Fibroblast of gingiva (primary cell): ENCODE results near the gene DIP2A.
"Not testable (repeated sequence)": the region's sequence is repeated elsewhere in the genome, so short reads cannot be mapped to it uniquely, and the experiment has no call there.

Experiments used
- DNase-seq: peaks from one replicate; pipeline ENCODE4 v3.0.0-alpha.2; 2011; ENCODE audit warnings: low read depth

Gene DIP2A

DNA sequence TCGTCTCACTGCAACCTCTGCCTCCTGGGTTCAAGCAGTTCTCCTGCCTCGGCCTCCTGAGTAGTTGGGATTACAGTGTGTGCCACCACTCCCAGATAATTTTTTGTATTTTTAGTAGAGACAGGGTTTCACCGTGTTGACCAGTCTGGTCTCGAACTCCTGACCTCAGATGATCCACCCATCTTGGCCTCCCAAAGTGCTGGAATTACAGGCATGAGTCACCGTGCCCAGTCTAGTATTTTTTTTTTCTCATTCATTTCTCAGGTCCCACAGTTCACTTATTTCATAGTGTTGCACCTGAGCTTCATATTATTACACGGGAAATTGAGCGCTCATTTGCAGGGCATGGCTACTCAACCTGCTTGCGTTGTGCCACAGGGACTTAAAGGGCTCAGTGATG lies 68.7 kb downstream of the DIP2A start:
- not testable (repeated sequence) for DNase-seq

DNA sequence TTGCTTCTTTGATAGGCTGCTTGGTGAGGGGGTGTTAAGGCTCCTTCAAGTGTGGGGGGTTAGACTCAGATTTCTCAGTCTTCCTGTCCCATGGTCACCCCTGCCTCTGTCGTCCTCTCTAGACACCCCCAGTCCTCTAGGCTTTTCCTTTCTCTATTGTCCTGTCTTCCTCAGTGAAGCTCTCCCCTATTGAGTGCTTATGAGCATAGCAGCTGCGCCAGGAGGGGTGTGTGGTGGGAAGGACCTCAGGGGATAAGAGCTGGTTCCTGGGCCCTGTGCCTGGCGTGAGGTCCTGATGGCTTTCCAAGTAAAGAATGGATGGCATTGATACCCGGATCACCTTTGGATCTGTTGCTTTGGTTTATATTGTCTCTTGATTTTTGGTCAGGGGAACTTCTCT lies 69.1 kb downstream of the DIP2A start:
- no peak for DNase-seq

DNA sequence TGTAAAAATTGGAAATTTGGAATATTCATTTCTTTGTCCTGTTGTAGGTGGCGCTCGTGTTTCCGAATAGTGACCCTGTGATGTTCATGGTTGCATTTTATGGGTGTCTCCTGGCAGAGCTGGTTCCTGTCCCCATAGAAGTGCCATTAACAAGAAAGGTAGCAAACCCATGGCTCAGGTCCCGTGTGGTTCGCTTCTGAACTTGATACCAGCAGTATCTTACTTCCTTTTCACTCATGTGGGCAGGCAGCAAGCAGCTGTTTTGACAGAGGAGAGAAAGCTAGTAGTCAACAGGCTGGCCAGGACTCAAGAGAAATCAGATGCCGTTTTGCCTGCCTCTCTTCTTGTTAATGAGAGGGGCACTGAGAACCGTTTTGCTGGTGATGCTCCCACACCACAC lies 73.4 kb downstream of the DIP2A start:
- DNase-seq, result no peak

DNA sequence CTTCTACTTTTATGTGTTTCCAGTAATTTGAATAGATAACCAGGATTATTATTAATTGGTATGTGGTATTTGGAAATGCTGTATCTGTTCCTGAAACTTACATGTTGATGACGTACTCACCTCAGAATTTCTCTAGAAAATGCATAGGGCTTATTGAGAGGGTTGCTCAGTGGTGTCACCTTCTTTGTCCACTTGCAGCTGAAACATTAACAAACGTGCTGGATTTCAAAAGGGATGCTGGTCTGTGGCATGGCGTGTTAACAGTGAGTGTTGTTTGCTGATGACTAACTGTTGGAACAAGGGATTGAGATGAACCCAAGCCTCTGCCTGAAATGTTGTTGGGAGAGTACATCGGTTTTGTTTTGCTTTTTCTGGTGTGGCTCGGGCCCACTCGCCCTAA lies 78.3 kb downstream of the DIP2A start:
- DNase-seq, result no peak

DNA sequence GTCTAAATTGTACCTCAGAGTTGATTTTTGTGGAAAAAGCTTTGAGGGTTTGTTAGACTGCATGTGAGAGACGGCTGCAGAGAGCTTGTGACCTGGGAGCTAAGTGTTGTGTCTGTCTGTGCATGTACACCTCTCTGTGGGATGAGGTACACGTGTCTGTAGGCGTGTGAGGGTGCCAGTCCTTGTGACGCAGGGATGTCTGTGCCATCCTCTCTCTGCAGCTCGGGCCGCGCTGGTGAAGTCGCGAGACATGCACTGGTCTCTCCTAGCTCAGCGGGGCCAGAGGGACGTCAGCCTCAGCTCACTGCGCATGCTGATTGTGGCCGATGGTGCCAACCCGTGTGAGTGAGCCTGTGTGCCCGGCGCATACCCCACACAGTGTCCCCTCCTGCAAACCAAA lies 79.6 kb downstream of the DIP2A start:
- no peak for DNase-seq

DNA sequence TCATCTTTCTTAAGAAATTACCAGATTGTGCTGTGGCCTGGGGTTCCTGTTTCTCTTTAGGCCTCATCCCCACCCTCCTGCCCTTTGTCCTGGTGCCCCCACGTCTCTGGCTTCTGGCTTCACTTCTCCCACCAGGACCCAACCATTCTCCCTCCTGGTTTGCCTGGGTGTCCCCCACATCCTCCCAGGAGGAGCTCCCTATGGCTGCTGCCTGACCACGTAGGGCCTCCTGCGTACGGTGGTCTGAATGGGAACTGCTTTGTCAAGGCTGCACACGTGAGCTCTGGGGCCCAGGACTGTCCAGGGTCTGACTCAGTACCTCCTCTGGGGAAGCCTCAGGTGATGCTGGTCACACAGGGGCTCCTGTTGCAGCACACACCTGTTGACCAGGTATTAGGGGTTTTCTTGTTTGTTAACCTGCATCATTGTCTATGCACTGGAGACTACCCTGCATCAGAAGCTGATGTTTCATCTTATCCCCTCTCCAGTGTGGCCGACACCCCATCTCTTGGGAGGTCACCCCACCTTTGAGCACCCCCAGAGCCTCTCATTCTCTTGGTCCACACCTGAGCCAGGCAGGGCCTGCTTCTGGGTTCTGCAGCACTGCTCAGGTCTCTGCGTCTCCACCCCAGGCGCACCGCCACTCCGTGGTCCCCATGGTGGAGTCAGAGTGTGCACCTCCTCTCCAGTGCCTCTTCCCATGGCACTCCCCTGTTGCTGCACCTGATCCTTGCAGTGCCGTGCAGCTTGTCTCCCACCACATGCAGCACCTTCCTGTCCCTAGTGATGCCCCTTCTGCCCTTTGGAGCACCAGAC lies 80.4 kb downstream of the DIP2A start:
- DNase-seq, result no peak

DNA sequence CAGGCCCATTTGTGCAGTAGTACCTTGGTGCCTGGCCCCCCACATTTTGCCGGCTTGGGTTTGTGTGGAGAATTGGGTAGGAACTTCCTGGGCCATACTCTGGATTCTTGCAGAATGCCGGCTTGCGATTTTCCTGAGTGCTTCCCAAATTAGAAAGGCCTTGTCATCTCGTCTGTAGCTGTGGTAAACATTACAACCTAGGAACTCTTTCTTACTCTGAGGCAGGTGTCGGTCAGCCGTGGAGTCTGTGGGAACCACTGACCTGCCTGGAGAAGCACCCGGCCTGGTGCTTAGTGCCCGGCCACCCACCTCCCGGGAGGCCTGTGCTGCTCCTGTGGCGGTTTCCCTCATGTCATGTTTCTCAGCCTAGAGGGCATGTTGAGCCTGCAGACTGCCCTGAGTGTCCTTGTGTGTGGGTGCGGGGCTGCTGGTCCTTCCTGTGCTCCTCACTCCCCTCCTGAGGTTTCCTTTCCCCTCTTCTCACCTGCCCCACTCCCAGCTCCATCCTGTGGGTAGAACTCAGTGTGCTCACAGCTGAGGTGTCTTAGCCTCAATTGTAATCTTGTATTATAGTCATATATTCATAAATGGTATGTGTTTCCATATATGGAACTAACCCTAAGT lies 81.5 kb downstream of the DIP2A start:
- no peak for DNase-seq

DNA sequence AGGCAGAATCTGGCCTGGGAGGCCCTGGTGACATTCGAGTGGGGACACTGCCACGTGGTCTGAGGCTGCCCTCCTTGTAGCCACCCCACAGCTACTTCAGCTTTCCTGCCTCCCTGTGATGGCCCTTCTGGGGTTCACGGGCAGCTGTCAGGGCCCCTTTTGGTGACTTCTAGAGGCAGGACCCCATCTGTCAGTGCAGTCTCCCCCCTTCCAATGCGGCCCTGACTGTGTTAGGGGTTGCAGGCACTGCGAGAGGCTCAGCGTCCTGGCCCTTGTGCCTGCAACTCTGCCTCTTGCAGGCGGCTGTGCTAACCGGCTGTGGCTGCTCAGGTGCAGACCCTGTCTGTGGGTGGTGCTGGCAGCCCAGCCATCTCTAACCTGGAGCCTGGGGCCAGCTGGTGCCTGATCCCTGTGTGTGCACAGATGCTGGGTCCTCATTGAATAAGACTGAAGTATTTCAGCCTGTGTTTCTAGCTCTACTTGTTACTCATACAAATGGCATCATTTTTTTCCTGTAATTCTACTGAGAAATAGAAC lies 84.0 kb downstream of the DIP2A start:
- DNase-seq, result no peak

DNA sequence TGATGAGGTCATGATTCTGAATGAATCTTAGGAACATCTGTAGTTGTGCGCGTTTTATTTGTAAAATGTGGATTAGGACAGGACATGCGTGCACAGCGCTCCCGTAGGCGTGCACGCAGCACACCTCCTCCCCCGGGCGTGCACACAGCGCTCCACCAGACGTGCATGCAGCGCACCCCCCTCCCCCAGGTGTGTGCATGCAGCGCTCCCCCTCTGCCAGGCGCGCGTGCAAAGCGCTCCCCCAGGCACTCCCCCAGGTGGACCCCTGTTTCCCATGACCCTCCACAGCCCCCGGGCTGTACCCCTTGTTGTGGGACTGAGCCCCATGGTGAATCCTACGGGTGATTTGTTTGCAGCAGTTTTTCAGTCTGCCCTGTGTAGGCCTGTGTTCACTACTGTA lies 84.6 kb downstream of the DIP2A start:
- no peak for DNase-seq

DNA sequence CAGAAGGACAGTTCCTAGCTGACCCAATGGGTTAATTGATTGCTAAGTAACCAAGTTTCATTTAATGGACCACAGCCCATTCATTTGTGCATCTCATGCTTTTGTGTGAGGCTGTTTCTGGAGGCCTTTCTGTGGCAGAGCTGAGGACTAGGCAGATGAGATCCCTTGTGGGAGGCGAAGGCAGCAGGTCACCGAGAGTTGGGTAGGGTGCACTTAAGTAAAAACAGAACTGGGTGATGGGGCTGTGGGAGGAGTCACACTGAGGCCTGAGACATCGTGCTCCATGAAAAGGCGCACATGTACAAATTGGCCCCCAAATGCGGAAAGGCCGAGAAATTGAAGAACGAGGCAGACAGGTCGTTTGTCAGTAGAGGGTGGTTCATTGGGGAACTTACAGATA lies 85.3 kb downstream of the DIP2A start:
- DNase-seq, result no peak

DNA sequence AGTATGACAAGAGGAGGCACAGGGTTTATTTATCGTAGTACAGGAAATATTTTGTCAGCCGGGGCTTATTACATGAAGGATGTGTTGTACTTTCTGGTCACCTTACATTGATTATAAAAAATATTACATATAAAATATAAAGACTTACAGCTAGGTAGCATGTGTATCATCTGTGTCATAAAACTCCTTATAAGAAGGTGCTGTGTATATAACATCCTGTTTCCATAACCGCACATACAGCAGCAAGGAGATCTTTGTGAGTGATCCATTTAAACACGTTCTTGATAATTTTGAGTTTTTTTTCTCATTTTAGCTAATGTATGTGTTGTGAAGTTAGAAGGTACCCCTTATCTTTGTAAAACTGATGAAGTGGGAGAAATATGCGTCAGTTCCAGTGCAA lies 86.1 kb downstream of the DIP2A start:
- DNase-seq, result no peak

DNA sequence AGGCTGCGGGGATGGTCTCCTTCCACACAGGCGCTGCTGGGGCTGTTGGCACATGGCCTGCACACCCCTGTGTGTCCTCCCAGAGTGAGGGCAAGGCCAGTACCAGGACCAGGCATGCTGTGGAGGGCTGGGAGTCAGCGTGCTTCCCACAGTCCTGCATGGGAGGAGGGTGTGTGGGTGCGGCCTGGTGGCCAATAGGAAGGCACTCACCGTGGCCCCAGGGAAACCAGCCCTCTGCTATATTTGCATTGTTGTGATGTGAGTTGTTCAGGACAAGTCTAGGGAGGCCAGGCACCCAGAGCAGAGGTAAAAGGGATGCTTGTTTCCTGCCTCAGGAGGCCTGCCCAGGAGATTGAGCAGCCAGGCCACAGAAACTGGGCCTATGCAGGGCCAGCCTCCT lies 86.7 kb downstream of the DIP2A start:
- DNase-seq, result no peak

DNA sequence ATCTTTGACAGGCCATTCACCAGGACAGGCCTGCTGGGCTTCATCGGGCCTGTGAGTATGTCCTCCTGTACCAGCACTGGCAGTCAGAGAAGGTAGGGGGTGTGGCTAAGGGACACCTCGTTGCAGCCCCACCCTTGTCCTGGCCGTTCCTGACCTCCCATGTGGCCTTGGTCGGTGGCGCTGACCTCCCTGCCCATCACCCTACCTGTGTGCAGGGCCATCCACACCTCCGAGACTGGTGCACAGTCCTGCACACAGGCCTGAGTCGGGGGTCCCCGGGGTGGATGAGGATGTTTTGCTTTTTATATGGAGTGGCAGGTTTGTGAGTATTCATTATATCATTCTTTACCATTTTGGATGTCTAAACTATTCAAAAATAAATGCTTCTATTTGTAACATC lies 87.2 kb downstream of the DIP2A start:
- DNase-seq, result no peak

DNA sequence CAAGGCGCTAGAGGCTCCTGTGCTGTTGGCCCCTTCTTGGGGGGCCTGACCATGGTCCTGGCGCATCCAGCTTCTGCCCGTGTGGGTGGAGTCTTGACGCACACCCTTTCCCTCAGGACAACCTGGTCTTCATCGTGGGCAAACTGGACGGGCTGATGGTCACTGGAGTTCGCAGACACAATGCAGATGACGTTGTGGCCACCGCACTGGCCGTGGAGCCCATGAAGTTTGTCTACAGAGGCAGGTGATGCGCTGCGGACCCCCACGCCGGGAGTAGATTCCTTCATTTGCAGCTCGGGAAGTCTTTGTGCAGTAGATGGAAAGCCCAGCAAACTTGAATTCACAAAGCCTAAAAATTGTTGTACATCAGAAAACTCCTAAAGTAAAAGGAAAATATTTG lies 88.1 kb downstream of the DIP2A start:
- no peak for DNase-seq

DNA sequence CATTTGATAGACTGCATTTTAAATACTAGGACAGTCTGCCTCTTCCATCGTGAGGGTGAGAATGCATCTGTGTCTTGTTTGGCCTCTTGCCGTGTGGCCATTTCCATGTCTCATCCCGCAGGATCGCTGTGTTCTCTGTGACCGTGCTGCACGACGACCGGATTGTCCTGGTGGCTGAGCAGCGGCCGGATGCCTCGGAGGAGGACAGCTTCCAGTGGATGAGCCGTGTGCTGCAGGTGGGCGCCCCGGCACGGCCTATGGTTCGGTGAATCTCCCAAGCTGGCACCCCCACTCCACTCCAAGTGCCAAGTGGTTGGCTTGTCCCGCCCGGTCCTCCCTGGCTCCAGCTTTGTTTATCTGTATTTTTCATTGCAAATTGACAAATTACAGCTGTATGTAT lies 91.0 kb downstream of the DIP2A start:
- DNase-seq, result no peak

DNA sequence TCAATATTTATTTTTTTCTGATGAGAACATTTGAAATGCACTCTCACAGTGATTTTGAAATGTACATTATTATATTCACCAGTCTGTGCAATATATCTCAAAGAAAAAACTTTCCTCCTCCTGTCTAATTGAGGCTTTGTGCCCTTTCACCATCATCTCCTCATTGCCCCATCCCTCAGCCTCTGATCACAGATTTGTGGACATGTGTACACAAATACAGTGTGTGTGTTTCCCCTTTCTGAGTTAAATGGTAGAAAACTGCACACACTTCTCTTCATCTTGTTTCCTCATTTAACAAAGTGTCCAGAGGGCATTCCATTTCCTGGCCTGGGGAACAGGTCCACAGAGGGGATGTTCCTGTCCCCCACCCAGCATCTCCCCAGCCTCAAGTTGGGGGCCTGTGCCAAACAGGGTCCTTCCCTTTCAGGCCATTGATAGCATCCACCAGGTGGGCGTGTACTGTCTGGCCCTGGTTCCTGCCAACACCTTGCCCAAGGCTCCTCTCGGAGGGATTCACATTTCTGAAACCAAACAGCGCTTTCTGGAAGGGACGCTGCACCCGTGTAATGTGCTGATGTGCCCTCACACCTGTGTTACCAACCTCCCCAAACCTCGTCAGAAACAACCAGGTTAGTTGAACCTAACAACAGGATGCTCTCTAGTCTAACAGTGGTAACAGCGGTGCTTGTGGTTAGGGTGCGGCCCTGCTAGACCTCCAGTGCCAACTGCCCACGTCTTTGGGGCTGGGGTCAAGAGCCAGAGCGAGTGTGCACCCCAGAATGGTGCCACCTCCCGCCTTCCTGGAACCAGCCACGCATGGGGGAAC lies 91.6 kb downstream of the DIP2A start:
- DNase-seq, result no peak

DNA sequence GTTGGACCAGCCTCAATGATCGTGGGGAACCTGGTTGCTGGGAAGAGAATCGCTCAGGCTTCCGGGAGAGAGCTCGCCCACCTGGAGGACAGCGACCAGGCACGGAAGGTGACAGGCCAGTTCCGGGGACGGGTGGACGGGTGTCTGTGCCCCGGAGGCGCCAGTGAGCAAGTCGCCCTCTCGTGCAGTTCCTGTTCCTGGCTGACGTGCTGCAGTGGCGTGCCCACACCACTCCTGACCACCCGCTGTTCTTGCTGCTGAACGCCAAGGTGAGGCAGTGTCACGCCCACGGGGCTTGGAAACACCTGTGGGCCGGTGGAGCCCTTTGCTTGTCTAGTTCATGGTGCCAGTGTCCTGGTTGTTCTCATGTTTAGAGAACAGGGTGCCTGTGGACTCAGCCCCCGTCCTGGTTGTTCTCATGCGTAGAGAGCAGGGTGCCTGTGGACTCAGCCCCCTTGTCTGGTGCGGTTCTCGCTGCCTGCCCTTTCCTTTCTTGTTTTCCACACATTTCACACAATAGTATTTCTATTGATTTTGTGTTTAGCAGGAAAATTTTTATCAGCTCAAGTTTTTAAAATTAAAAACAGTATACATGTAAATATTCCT lies 93.0 kb downstream of the DIP2A start:
- DNase-seq, result no peak

DNA sequence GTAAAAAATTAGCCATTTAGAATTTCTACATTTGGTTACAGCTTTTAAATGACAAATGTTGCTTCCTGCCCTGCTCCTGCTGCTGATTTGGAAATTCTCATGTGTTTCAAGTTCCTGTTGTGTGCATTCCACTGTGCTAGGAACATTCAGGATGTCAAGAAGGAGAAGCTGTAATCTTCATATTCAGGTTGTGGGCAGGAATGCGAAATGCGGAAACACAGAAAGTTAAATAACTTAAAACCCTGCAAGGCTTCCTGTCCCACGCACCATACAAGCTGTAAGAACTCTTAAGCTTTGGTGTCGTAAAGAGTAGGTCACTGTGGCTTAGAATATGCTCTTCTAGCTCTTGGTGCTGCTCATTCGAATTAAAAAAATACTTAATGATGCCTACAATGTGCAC lies 93.6 kb downstream of the DIP2A start:
- DNase-seq, result no peak

DNA sequence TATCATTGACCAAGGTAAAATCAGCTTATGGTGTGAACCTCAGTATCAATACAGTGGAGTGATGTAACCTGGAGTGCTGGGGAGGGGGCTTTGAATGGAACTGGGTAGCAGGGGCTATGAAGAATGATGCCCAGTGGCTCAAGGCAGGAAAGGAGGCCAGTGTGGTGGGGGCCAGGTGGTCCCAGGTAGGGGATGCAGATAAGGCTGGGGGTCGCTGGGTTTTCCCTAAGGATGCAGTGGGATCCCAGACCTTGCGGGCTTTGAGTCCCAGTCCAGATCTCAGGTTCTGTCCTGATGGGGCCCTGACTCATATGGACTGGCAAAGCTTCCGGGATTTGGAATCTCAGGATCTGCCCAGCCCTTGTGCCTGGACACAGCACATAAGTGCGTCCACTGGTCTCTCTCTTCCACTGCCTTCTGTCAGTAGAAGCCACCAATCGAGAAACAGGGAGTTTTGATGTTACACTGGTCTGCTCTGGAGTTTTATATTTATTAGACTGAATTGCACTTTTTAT lies 94.2 kb downstream of the DIP2A start:
- no peak for DNase-seq

DNA sequence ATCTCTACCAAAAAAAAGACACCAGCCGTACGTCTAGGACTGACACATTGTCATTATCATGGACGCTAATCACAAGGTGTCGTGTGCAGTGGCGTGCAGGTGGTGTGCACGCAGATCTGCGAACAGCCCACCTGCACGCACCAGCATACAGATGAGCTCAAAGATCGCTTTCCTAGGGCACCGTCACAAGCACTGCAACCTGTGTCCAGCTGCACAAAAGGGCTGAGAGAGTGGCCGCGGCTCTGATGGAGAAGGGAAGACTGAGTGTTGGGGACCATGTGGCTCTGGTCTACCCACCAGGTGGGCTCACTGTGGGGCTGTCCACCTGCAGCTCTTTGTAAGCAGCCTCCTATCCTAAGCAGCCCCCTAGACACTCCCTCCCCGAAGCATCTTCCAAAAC lies 95.3 kb downstream of the DIP2A start:
- DNase-seq, result no peak

DNA sequence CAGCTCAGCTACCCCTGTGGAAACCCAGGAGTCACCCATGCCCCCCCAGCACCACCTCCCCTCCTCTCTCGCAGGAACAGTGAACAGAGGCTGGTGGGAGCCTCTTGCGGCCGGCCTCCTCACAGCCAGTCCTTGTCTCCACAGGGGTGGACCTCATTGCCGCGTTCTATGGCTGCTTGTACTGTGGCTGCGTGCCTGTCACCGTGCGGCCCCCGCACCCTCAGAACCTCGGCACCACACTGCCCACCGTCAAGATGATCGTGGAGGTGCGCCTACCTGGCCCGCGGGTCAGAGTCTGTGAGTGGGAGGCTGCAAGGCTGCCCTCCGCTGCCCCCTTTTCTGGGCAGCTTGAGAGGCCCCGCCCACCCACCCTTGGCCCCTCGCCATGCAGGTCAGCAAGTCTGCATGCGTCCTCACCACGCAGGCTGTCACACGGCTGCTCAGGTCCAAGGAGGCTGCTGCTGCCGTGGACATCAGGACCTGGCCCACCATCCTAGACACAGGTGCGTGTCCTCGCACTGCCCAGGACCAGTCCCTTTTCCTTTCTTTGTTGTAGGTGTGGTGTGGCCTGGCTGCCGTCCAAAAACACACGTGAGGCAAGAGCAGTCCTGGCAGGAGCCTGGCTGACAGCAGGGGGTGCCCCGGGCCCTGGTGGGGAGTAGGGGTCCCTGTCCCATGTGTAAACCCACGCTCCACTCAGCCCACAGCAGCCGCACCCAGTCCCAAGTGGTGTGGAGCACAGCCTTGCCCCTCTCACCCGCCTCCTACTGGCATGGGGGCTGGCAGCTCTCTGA lies 95.9 kb downstream of the DIP2A start:
- no peak for DNase-seq
